Gastrocnemius medialis (tissue), 4 donors: ENCODE results near the gene MPV17L.
"Not testable (repeated sequence)": the region's sequence is repeated elsewhere in the genome, so short reads cannot be mapped to it uniquely, and the experiment has no call there.

ENCODE experiments used
- CTCF ChIP-seq, 5 experiments: fragments of 450-650 bp in 3 of 5; fragments of 200-600 bp in 2 of 5; sonication (generic) in 2 of 5; IDR thresholded peaks in 4 of 5; conservative IDR thresholded peaks in 1 of 5; 1 replicate in 4 of 5; 2 replicates in 1 of 5; pipeline ENCODE4 v1.5.1; 2016 to 2019; ENCODE audit warnings: antibody characterized with exemption in 5 of 5, mild to moderate bottlenecking in 3 of 5, moderate library complexity in 3 of 5
- POLR2A ChIP-seq, 2 donors: fragments of 450-650 bp; IDR thresholded peaks; one replicate each; pipeline ENCODE4 v1.6.1; 2017; ENCODE audit warnings: antibody characterized with exemption in 2 of 2, mild to moderate bottlenecking in 2 of 2, moderate library complexity in 2 of 2

- not testable (repeated sequence) for TF ChIP-seq CTCF (IDR thresholded peaks at IDR 0.05 in 4 of 5, conservative IDR thresholded peaks at IDR 0.05 in 1 of 5)
- TF ChIP-seq POLR2A (IDR thresholded peaks at IDR 0.05), result peak; percentile 73 to 78
Observed at GRCh38 chr16:15395631-15396508, at the start of gene MPV17L.
